Measurements from ENCODE around the gene ATP8A2. TPM values are rescaled to one million over a fixed set of nuclear protein-coding genes. Genes with fewer than 3 reads are reported as not detected.

The ATP8A2 gene
- total and polyA plus RNA-seq, 4 donors, result 0.01 to 0.08 (median 0.05) TPM; not detected in 1

- no peak for DNase-seq (ENCODE audit: low spot score)
- H3K9ac ChIP-seq (ENCODE audit: low read depth in 1 of 2, low read length in 2 of 2), result no peak overlapping the region
- TF ChIP-seq RXRA (IDR thresholded peaks at IDR 0.05) (no peak), SP1 (IDR thresholded peaks at IDR 0.05) (no peak), ATF3 (IDR thresholded peaks at IDR 0.05) (no peak), REST (IDR thresholded peaks at IDR 0.05) (peak; percentile 43), TAF1 (conservative IDR thresholded peaks at IDR 0.05) (no peak), MAX (IDR thresholded peaks at IDR 0.05) (no peak)
- H3K4me3 ChIP-seq (ENCODE audit: low read depth in 1 of 3, low read length in 3 of 3), result no peak overlapping the region
- H3K27me3 ChIP-seq (ENCODE audit: control insufficient read depth in 4 of 4, insufficient read depth in 4 of 4, low read length in 3 of 4), result peaks cover 0 to 6% (median 0%) of the 10 kb centered on the region in 4 donors
- H3K4me1 ChIP-seq (ENCODE audit: control insufficient read depth in 4 of 4, insufficient read depth in 4 of 4, low read length in 3 of 4), result no peaks in the 10 kb centered on the region
- 60% methylated on average over 10 of the region's 10 CpGs for WGBS
- no peak overlapping the region for H3K27ac ChIP-seq (ENCODE audit: low read depth in 1 of 2, low read length in 2 of 2)
- no peaks in the 10 kb centered on the region for H3K9me3 ChIP-seq (ENCODE audit: control insufficient read depth in 4 of 4, low read length in 3 of 4)
- H3K36me3 ChIP-seq (ENCODE audit: control insufficient read depth in 4 of 4, insufficient read depth in 3 of 4, low read depth in 1 of 4, low read length in 3 of 4), result no peaks in the 10 kb centered on the region
Measured at GRCh38 chr13:25493931-25494640, 122.3 kb downstream of the ATP8A2 start.

DNA sequence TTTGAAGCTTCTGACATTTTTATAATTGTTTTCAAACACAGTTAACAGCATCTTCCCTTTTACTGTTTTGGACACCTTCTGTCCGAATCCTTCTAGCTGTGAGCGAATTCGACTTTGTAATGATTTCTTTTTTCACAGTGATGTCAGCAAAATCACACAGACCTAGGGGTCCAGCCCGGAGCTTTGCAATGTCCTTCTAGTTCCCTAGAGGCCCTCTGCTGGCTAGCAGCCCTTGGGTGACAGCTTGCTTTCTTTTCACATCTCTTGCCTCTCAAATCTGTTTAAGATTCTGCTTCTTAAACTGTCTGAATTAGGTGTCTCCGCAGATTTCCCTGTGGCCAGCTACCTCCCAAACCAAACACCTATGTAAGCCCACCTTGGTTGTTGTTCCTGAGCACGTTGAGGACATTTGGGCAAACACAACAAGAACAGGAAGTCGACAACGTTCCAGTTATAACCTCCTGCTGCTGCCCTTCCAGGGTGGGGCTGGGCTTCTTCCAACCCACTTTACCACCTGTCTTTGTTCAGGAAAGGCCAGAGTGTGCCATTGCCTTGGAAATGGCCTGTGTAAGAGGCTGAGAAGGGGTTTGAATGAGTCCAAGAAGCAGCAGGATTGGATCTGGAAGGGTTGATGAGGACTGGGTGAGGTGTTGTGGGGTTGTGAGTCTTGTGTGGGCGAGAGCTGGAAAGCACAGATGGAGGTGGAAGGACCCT is 123.1 kb downstream of the ATP8A2 start:
- no peak overlapping the region for H3K27ac ChIP-seq (ENCODE audit: low read depth in 1 of 2, low read length in 2 of 2)
- WGBS, result 53% methylated on average over 9 of the region's 9 CpGs
- H3K9me3 ChIP-seq (ENCODE audit: control insufficient read depth in 4 of 4, low read length in 3 of 4), result no peaks in the 10 kb centered on the region
- no peaks in the 10 kb centered on the region for H3K4me1 ChIP-seq (ENCODE audit: control insufficient read depth in 4 of 4, insufficient read depth in 4 of 4, low read length in 3 of 4)
- no peak for DNase-seq (ENCODE audit: low spot score)
- peaks cover 0 to 6% (median 0%) of the 10 kb centered on the region in 4 donors for H3K27me3 ChIP-seq (ENCODE audit: control insufficient read depth in 4 of 4, insufficient read depth in 4 of 4, low read length in 3 of 4)
- TF ChIP-seq FOXA1 (IDR thresholded peaks at IDR 0.05) (no peak), HNF4G (IDR thresholded peaks at IDR 0.05) (no peak), CTCF (IDR thresholded peaks at IDR 0.05; ENCODE audit: low read depth, low read length, missing input control) (no peak), HNF4A (conservative IDR thresholded peaks at IDR 0.05) (no peak), ATF3 (IDR thresholded peaks at IDR 0.05) (no peak), RXRA (IDR thresholded peaks at IDR 0.05) (no peak)
- H3K36me3 ChIP-seq (ENCODE audit: control insufficient read depth in 4 of 4, insufficient read depth in 3 of 4, low read depth in 1 of 4, low read length in 3 of 4), result no peaks in the 10 kb centered on the region
- no peak overlapping the region for H3K9ac ChIP-seq (ENCODE audit: low read depth in 1 of 2, low read length in 2 of 2)
- H3K4me3 ChIP-seq (ENCODE audit: low read depth in 1 of 3, low read length in 3 of 3), result no peak overlapping the region

Measured in liver (tissue), 9 donors.